ENCODE measurements around the gene PCCA. TPM values are rescaled to one million over a fixed set of nuclear protein-coding genes. Genes with fewer than 3 reads are reported as not detected.

Gene PCCA
- total RNA-seq, 4 donors from 2014 or later = 34.6 to 58.4 (median 40.1) TPM

GRCh38 chr13:100203696-100204367 is 114.9 kb downstream of the PCCA start:
- H3K27me3 ChIP-seq = no peaks in the 10 kb centered on the region
- no peaks in the 10 kb centered on the region for H3K4me1 ChIP-seq
- TF ChIP-seq EP300 (IDR thresholded peaks at IDR 0.05) (no peak), CTCF (IDR thresholded peaks at IDR 0.05) (no peak), POLR2AphosphoS5 (IDR thresholded peaks at IDR 0.05) (no peak), POLR2A (IDR thresholded peaks at IDR 0.05) (no peak)
- no peaks in the 10 kb centered on the region for H3K9me3 ChIP-seq
- WGBS, 2 donors (ENCODE audit: low coverage in 1 of 2) = 64 to 81% methylated on average over 4 to 6 of the region's 6 CpGs
- no peak overlapping the region for H3K27ac ChIP-seq
- no peak for ATAC-seq
- H3K4me3 ChIP-seq = no peak overlapping the region
- peaks cover 0 to under 1% of the 10 kb centered on the region in 2 donors for H3K36me3 ChIP-seq

GRCh38 chr13:100208002-100208401 is 119.1 kb downstream of the PCCA start:
- Histone ChIP-seq H3K36me3 (peaks cover 0 to 28% of the 10 kb centered on the region in 2 donors), H3K9me3 (no peaks in the 10 kb centered on the region), H3K4me1 (no peaks in the 10 kb centered on the region), H3K4me3 (no peak overlapping the region), H3K27me3 (no peaks in the 10 kb centered on the region), H3K27ac (no peak overlapping the region)
- 81 to 90% methylated on average over 2 to 4 of the region's 4 CpGs for WGBS, 2 donors (ENCODE audit: low coverage in 1 of 2)
- ATAC-seq = no peak
- TF ChIP-seq CTCF (IDR thresholded peaks at IDR 0.05) (no peak), EP300 (IDR thresholded peaks at IDR 0.05) (no peak), POLR2A (IDR thresholded peaks at IDR 0.05) (no peak), POLR2AphosphoS5 (IDR thresholded peaks at IDR 0.05) (no peak)

- TF ChIP-seq CTCF (IDR thresholded peaks at IDR 0.05) (no peak), POLR2A (IDR thresholded peaks at IDR 0.05) (no peak), EP300 (IDR thresholded peaks at IDR 0.05) (no peak), POLR2AphosphoS5 (IDR thresholded peaks at IDR 0.05) (no peak)
- H3K27me3 ChIP-seq = no peaks in the 10 kb centered on the region
- WGBS, 2 donors (ENCODE audit: low coverage in 1 of 2) = 84 to 85% methylated on average over 2 of the region's 2 CpGs
- H3K9me3 ChIP-seq = no peaks in the 10 kb centered on the region
- no peak for ATAC-seq
- peaks cover 0 to 28% of the 10 kb centered on the region in 2 donors for H3K36me3 ChIP-seq
- no peaks in the 10 kb centered on the region for H3K4me1 ChIP-seq
- no peak overlapping the region for H3K4me3 ChIP-seq
- no peak overlapping the region for H3K27ac ChIP-seq
These were observed 119.7 kb downstream of the PCCA start for GRCh38 chr13:100208626-100209025.

GRCh38 chr13:100209857-100210825 is 121.2 kb downstream of the PCCA start:
- TF ChIP-seq POLR2A (IDR thresholded peaks at IDR 0.05) (no peak), CTCF (IDR thresholded peaks at IDR 0.05) (no peak), POLR2AphosphoS5 (IDR thresholded peaks at IDR 0.05) (no peak), EP300 (IDR thresholded peaks at IDR 0.05) (no peak)
- H3K36me3 ChIP-seq = peaks cover 0 to 39% of the 10 kb centered on the region in 2 donors
- ATAC-seq = no peak
- H3K27ac ChIP-seq = no peak overlapping the region
- no peak overlapping the region for H3K4me3 ChIP-seq
- 76 to 91% methylated on average over 5 to 6 of the region's 8 CpGs for WGBS, 2 donors (ENCODE audit: low coverage in 1 of 2)
- no peaks in the 10 kb centered on the region for H3K4me1 ChIP-seq
- H3K27me3 ChIP-seq = no peaks in the 10 kb centered on the region
- no peaks in the 10 kb centered on the region for H3K9me3 ChIP-seq
